CD4-positive, alpha-beta T cell treated with Interleukin-4 for 1 hour (primary cell): ENCODE measurements around the gene NUDT16L1.

Source experiments
- DNase-seq, 2 donors: peaks; one replicate each; pipeline ENCODE4 v3.0.0-alpha.2; 2020 to 2022

NUDT16L1 gene

GRCh38 chr16:4693296-4693955 is at the start of gene NUDT16L1:
Gene NUDT16L1 (plus strand): TSS chr16:4693562. CDS start chr16:4693727, 165 bp downstream.
- peak; percentile 96 for DNase-seq

- DNase-seq, result no peak
Measured at GRCh38 chr16:4646773-4647643, 46.4 kb upstream of the NUDT16L1 start.

DNA sequence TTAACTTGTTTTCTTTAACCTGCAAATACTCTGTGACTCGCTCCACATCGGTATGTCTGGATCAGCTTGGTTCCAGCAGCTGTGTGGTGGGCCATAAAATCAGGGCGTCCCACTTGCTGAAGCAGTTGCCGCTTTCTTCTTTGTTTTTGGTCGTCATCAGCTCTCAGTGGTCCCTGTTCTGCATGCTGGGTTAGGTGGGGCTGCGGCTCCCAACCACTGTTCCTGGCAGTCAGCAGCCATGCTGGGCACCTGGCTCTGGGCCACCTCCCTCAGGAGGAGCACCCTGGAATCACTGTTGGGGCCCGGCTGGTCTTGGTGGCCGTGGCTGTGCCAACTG is 45.8 kb upstream of the NUDT16L1 start:
- DNase-seq, result no peak

- no peak for DNase-seq
Measured at GRCh38 chr16:4648917-4649316, 44.4 kb upstream of the NUDT16L1 start.

- DNase-seq, result peak in 1 of 2 donors; percentile 27
Measured at GRCh38 chr16:4649744-4650442, 43.5 kb upstream of the NUDT16L1 start.

GRCh38 chr16:4650443-4651074 is 42.8 kb upstream of the NUDT16L1 start:
- DNase-seq, result peak; percentile 79 to 80

- DNase-seq, result no peak
Measured at GRCh38 chr16:4651827-4652226, 41.5 kb upstream of the NUDT16L1 start.

- DNase-seq, result no peak
Measured at GRCh38 chr16:4652561-4652960, 40.8 kb upstream of the NUDT16L1 start.

DNA sequence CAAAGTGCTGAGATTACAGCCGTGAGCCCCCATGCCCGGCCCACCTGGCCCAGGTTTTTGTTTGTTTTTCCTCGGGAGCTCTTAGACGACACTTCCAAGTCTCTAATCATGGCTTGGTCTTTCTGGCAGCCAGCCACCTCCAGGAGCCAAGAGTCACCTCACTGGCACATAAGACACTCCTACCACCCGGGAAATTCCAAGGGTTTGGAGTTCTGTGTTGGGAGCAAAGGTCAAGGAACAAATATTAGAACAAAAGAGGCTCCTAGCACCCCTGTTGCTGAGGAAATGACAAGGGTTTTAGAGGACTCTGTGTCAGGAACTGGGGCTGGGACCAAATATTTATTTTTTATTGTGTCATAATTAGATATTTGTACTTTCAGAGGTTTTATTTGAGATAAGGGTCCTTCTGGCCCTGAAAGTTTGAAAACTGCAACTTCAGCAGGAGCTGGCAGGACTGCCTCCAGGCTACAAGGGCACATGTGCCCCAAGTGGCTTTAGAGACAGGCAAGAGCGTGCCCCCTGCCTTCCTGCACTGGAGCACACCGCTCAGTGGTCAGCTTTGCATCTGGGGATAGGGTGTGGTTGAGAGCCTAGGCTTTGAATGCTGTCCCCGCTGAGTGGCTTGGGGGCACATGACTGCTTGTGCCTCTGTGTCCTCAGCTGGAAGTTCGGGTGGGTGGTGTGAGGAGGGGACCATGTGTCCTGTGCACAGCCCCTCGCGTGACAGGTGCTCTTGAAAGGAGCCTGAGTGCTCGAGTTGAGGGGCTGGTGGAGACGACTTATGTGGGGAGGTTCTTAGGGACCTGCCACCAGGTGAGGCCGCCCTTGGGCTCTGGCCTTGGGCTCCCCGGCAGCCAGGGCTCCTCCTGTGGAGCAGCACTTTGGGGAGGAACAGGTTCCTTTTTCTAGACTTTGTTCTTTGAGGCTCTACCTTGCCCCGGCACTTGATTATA is 39.1 kb upstream of the NUDT16L1 start:
- no peak for DNase-seq

DNA sequence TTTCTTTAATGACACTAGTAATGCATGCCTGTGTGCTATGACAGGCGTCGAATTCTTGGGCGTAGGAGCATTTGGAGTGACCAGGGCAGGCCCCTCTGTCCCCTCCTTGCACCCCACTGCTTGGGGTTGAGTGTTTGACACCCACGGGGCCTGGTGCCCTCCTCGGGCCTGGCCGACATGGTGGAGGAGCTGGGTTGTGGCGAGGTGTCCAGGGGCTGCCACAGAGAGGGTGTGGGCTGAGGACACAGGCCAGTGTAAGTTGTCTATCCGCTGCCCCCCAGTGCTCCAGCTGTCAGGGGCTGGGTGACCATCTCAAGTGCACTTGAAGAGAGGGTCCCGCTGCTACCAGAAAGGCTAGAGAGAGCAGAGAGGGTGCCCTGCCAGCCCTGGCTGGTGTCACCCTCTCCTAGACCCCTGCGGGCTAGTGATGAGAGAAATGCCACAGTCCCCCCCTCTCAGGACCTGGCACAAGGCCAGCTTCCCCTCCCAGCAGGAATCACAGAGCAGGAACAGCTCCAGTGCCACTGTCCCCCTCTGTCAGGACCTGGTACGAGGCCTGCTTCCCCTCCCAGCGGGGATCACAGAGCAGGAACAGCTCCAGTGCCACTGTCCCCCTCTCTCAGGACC is 38.3 kb upstream of the NUDT16L1 start:
- DNase-seq, result no peak

DNA sequence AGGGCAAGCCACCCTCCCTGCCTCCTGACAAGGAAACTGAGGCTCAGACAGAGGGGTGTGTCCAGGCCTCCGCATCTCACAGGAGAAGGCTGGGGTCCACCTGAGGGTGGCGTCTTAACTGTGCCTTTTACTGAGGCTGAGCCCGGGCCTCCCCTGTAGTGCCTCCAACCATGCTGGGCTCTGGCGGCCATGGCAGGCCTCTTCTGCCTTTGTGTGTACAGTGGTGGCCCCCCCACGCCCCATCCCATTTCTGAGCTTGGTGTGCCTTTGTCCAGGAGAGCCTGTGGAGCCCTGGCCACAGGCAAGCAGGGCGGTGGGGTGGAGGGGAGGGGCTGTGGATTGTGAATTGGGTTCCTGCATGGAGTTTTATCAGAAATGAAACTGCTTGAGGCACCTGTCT is 37.6 kb upstream of the NUDT16L1 start:
- no peak for DNase-seq

DNA sequence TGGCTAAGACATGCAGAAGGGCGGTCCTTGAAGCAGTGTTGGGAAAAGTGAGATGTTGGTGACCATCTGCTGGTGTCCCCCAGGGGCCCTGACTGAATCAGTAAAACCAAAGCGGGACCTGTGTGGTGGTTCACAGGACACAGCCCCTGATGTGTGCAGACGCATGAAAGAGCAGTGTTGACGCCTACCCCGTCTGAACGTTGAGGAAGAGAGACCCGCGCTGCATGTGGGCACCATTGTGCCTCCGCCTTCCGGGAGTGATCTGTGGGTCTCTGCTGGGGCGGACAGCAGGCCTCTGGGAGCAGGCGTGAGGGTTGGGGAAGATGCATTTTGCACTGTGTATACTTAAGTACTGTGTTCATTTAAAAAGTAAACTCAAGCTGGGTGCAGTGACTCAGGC is 37.1 kb upstream of the NUDT16L1 start:
- no peak for DNase-seq

DNA sequence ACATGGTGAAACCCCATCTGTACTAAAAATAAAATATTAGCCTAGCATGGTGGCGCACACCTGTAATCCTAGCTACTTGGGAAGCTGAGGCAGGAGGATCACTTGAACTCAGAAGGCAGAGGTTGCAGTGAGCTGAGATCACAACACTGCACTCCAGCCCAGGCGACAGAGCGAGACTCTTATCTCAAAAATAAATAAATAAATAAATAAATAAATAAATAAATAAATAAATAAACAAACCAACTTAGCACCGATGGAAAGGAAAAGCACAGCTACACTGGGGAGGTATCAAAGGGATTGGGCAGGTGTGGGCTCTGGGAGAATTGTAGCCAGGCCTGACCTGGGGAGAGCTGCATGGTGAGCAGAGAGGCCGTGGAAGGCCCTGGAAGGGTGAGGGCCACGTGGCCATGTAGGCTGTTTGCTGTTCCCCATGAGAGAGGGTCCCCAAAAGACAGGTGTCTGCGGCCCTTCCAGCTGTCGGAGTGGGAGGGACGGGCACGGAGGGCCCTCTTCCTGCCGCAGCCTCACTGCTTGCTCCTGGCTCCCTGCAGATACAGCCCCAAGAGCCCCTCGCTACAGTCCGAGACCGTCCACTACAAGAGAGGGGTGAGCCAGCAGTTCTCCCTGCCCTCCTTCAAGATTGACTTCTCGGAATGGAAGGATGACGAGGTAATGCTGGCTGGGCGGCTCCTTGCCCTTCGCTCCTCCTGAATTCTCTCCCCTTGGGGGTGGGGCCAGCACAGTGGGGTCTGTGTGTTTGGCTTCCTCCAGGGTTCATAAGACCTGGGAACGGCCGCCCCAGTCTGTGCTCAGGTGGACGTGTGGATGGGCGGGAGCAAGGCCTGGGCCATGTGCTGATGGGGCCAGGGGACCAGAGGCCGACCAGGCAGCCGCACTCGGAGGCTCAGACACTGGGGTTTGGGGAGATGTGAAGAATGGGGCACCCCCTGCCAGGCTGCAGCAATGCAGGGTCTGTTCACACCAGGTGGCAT is 36.4 kb upstream of the NUDT16L1 start:
- no peak for DNase-seq

GRCh38 chr16:4659363-4660353 is 33.7 kb upstream of the NUDT16L1 start:
- DNase-seq, result no peak

GRCh38 chr16:4660454-4661007 is 32.8 kb upstream of the NUDT16L1 start:
- peak; percentile 49 to 77 for DNase-seq

- DNase-seq, result no peak
Measured at GRCh38 chr16:4661661-4662060, 31.7 kb upstream of the NUDT16L1 start.

DNA sequence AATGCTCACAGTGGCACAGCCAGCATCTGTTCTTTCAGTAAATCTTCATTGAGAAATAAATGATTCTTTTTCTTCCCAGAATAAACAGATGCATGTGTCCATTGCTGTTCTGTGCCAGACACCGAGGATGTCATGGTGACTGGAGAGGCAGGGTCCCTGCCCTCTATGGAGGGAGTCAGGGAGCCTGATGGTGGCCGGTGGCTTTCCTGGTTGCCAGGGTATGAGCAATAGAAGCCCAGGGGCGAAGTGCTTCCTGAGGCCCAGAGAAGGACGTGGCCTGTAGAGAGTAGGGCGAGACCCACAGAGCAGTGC is 29.9 kb upstream of the NUDT16L1 start:
- no peak for DNase-seq

- DNase-seq, result peak; percentile 26 to 73
Measured at GRCh38 chr16:4663777-4664465, 29.4 kb upstream of the NUDT16L1 start.
